GM12878 (cell line): ENCODE measurements around the gene FERMT3. TPM values are rescaled to one million over a fixed set of nuclear protein-coding genes. Genes with fewer than 3 reads are reported as not detected.

Experiments used
- E2F8 ChIP-seq: fragments of 450-650 bp; IDR thresholded peaks from 2 replicates; pipeline ENCODE4 v1.6.1; 2018; ENCODE audit warnings: mild to moderate bottlenecking, low read depth, moderate library complexity; ENCODE audit not compliant: partially characterized antibody
- ETV6 ChIP-seq, 2 experiments: fragments of 450-650 bp in 1 of 2; IDR thresholded peaks in 1 of 2; conservative IDR thresholded peaks in 1 of 2; 2 replicates each; pipeline ENCODE4 v1.6.1; 2014; ENCODE audit warnings: antibody characterized with exemption in 1 of 2, borderline replicate concordance in 1 of 2, low read depth in 1 of 2, mild to moderate bottlenecking in 1 of 2, moderate library complexity in 1 of 2
- HCFC1 ChIP-seq: fragments of 150-350 bp; IDR thresholded peaks from 2 replicates; pipeline ENCODE4 v1.6.1; 2014; ENCODE audit warnings: low read length
- HSF1 ChIP-seq: fragments of 150-350 bp; IDR thresholded peaks from 2 replicates; pipeline ENCODE4 v1.6.1; 2014; ENCODE audit warnings: mild to moderate bottlenecking, low read depth, low read length
- MYB ChIP-seq: fragments of 150-350 bp; IDR thresholded peaks from 2 replicates; pipeline ENCODE4 v1.6.1; 2014; ENCODE audit warnings: mild to moderate bottlenecking, low read depth, low read length, borderline replicate concordance
- PBX3 ChIP-seq: IDR thresholded peaks from 2 replicates; pipeline ENCODE4 v1.6.1; 2011; ENCODE audit warnings: mild to moderate bottlenecking, low read depth, low read length, moderate library complexity; ENCODE audit not compliant: insufficient replicate concordance
- POLR2AphosphoS5 ChIP-seq: IDR thresholded peaks from 2 replicates; pipeline ENCODE4 v1.6.1; 2011; ENCODE audit warnings: mild to moderate bottlenecking, low read length, inconsistent platforms
- POU2F2 ChIP-seq: IDR thresholded peaks from 3 replicates; pipeline ENCODE4 v1.6.1; 2011; ENCODE audit warnings: low read depth, mild to moderate bottlenecking, low read length, borderline replicate concordance
- RBBP5 ChIP-seq: fragments of 200-600 bp; sonication (generic); conservative IDR thresholded peaks from 2 replicates; pipeline ENCODE4 v1.6.1; 2016
- REST ChIP-seq: IDR thresholded peaks from 2 replicates; pipeline ENCODE4 v1.6.1; 2012; ENCODE audit warnings: mild to moderate bottlenecking, low read depth, low read length
- SREBF2 ChIP-seq: IDR thresholded peaks from 2 replicates; pipeline ENCODE4 v1.6.1; 2012; ENCODE audit warnings: mild to moderate bottlenecking, low read length
- YY1 ChIP-seq: IDR thresholded peaks from 2 replicates; pipeline ENCODE4 v1.6.1; 2011; ENCODE audit warnings: low read depth, mild to moderate bottlenecking, low read length
- ZNF622 ChIP-seq: fragments of 450-650 bp; IDR thresholded peaks from 2 replicates; pipeline ENCODE4 v1.6.1; 2017; ENCODE audit warnings: mild to moderate bottlenecking, inconsistent platforms
- polyA plus RNA-seq, 11 experiments: library from polyadenylated mRNA; depleted of rRNA in 4 of 11; unstranded in 6 of 11; stranded (reverse) in 5 of 11; fragments of >200 nt; fragmentation: Nextera tagmentation in 4 of 11; fragmentation: Illumina TruSeq in 1 of 11; extraction: Ambion mirVana in 4 of 11; extraction: Trizol in 1 of 11; gene quantifications; 1 replicate in 1 of 11; 2 replicates in 10 of 11; pipeline versions ENCODE4 v1.2.1 to v1.2.3, GENCODE V29; 2011 to 2016; ENCODE audit warnings: inconsistent platforms in 2 of 11, missing spikeins in 2 of 11, low read depth in 1 of 11
- total RNA-seq, 4 experiments: library from RNA; depleted of rRNA in 3 of 4; stranded (reverse); fragments of >200 nt in 3 of 4; fragmentation: Illumina TruSeq in 1 of 4; extraction: Trizol in 1 of 4; gene quantifications; 2 replicates each; pipeline versions ENCODE4 v1.2.1 to v1.2.3, GENCODE V29; 2013 to 2021
- TF ChIP-seq, protein P1 (sequence below): fragments of 450-650 bp; IDR thresholded peaks from 2 replicates; pipeline ENCODE4 v1.6.1; 2017; ENCODE audit warnings: antibody characterized with exemption, mild to moderate bottlenecking, moderate library complexity
- TF ChIP-seq, protein P2 (sequence below): IDR thresholded peaks from 2 replicates; pipeline ENCODE4 v1.6.1; 2011; ENCODE audit warnings: low read depth, mild to moderate bottlenecking, low read length, moderate library complexity, borderline replicate concordance; ENCODE audit errors: extremely low read depth

FERMT3 gene
- total and polyA plus RNA-seq, 10 of the 15 experiments (the other 5 are each of a cell fraction or from before 2014, with no cell fraction given), result 2.0 to 211 (median 114) TPM

DNA sequence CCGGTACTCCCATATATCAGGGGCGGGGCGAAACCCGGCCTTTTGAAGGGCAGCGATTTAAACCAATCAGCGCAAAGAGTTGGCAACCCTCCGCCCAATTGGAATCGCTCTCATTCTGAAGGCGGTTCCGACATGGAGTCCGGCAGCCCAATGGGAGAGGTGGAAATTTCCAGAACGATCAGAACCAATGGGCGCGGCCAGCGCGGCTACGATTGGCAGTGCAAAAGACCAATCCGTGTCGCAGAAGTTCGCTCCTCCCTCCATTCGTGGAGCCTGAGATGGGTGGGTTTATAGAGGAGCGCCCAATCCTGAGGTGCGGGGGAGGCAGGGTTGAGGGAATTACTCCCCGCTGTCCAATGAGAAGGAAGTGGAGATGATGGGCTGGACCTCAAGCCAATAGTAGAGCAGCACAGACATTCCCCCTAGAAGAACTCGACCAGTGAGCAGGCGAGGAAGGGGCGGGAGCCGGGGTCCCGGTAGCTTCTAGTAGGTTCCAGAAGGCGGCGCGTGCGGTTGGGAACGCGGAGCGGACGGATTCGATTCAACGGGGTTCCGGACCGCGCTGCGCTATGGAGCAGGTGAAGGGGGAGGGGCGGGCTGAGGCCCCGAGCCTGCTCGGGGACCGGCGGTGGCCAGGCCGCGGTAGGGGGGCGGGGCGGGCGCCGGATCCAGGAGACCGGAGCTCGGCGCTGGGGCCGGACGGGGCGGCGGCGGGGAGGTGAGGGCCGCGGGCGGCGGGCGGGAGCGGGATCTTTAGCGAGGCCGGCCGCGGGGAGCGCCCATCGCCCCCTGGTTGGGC is 20.6 kb upstream of the FERMT3 start, which contains the start of gene STIP1 (continued):
- TF ChIP-seq, protein P1, sequence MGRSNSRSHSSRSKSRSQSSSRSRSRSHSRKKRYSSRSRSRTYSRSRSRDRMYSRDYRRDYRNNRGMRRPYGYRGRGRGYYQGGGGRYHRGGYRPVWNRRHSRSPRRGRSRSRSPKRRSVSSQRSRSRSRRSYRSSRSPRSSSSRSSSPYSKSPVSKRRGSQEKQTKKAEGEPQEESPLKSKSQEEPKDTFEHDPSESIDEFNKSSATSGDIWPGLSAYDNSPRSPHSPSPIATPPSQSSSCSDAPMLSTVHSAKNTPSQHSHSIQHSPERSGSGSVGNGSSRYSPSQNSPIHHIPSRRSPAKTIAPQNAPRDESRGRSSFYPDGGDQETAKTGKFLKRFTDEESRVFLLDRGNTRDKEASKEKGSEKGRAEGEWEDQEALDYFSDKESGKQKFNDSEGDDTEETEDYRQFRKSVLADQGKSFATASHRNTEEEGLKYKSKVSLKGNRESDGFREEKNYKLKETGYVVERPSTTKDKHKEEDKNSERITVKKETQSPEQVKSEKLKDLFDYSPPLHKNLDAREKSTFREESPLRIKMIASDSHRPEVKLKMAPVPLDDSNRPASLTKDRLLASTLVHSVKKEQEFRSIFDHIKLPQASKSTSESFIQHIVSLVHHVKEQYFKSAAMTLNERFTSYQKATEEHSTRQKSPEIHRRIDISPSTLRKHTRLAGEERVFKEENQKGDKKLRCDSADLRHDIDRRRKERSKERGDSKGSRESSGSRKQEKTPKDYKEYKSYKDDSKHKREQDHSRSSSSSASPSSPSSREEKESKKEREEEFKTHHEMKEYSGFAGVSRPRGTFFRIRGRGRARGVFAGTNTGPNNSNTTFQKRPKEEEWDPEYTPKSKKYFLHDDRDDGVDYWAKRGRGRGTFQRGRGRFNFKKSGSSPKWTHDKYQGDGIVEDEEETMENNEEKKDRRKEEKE, result no peak
- TF ChIP-seq MYB, result no peak
- TF ChIP-seq E2F8, result peak; percentile 41
- TF ChIP-seq HCFC1, result peak; percentile 44; the same call in 1 of the 2 replicates
- peak; percentile 38; the same call in 1 of the 2 replicates for TF ChIP-seq YY1
- no peak for TF ChIP-seq RBBP5
- TF ChIP-seq SREBF2, result no peak
- TF ChIP-seq POU2F2, result no peak; the same call in 2 of the 3 replicates
- TF ChIP-seq, protein P2, sequence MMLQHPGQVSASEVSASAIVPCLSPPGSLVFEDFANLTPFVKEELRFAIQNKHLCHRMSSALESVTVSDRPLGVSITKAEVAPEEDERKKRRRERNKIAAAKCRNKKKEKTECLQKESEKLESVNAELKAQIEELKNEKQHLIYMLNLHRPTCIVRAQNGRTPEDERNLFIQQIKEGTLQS, result no peak
- TF ChIP-seq HSF1, result peak; percentile 99
- no peak for TF ChIP-seq ZNF622
- TF ChIP-seq REST, result 0 out of 2 replicates have a peak, but pooled peaks have one; percentile 18
- no peak; the same call in 1 of the 2 replicates for TF ChIP-seq POLR2AphosphoS5
- TF ChIP-seq ETV6 (conservative IDR thresholded peaks at IDR 0.05 in 1 of 2, IDR thresholded peaks at IDR 0.05 in 1 of 2; ENCODE audit: borderline replicate concordance in 1 of 2, low read depth in 1 of 2), result no peak
- peak; percentile 97 for TF ChIP-seq PBX3
